SK-N-SH (cell line): ENCODE measurements around the gene DCLK1. TPM values are rescaled to one million over a fixed set of nuclear protein-coding genes. Genes with fewer than 3 reads are reported as not detected.
A peak's percentile ranks its signal among the peaks of the same experiment; 100 is the strongest.

Source experiments
- CTCF ChIA-PET: fragments of 300-600, 350-600 bp; formaldehyde crosslinking; extraction: SDS; loops from one replicate; lab custom pipeline; 2021; lab: Yijun Ruan, JAX
- POLR2A ChIA-PET: fragments of 350-600 bp; sonication (Branson Sonifier 250); formaldehyde crosslinking; extraction: SDS; loops from one replicate; lab custom pipeline; 2020; ENCODE audit warnings: antibody characterized with exemption, inconsistent platforms; lab: Yijun Ruan, JAX
- DNase-seq: peaks from one replicate; pipeline ENCODE4 v3.0.0; 2012
- H2AFZ ChIP-seq: fragments of 200-600 bp; sonication (generic); 2 replicates; pipeline ENCODE4 v1.8.1; 2016; ENCODE audit warnings: antibody characterized with exemption, mild to moderate bottlenecking, low read depth
- H3F3A ChIP-seq: fragments of 200-600 bp; sonication (generic); replicated peaks from 2 replicates; pipeline ENCODE3; 2016; ENCODE audit warnings: antibody characterized with exemption, mild to moderate bottlenecking; ENCODE audit not compliant: insufficient read depth
- H3K27ac ChIP-seq, 2 experiments: fragments of 200-500 bp in 1 of 2; fragments of 200-600 bp in 1 of 2; sonication (Bioruptor generic) in 1 of 2; sonication (generic), shearing (Covaris generic) in 1 of 2; 2 replicates each; pipeline versions ENCODE4 v1.5.1 to v1.6.1; 2014 to 2016; ENCODE audit warnings: low read depth in 2 of 2, inconsistent platforms in 1 of 2, low read length in 1 of 2, mild to moderate bottlenecking in 1 of 2, mixed read lengths in 1 of 2
- H3K27me3 ChIP-seq: fragments of 200-600 bp; sonication (generic), shearing (Covaris generic); 2 replicates; pipeline ENCODE4 v1.6.1; 2016; ENCODE audit warnings: mixed run types; ENCODE audit not compliant: insufficient read depth
- H3K36me3 ChIP-seq, 2 experiments: fragments of 200-500 bp in 1 of 2; fragments of 200-600 bp in 1 of 2; sonication (Bioruptor generic) in 1 of 2; sonication (generic) in 1 of 2; replicated peaks in 1 of 2; 2 replicates each; pipeline versions ENCODE3 to v1.5.1; 2014 to 2016; ENCODE audit warnings: low read length in 1 of 2, mild to moderate bottlenecking in 1 of 2; ENCODE audit not compliant: insufficient read depth in 2 of 2, control insufficient read depth in 1 of 2
- H3K4me1 ChIP-seq, 2 experiments: fragments of 200-500 bp in 1 of 2; fragments of 200-600 bp in 1 of 2; sonication (Bioruptor generic) in 1 of 2; sonication (generic), shearing (Covaris generic) in 1 of 2; 2 replicates each; pipeline versions ENCODE4 v1.5.1 to v1.6.1; 2014 to 2016; ENCODE audit warnings: low read depth in 1 of 2, low read length in 1 of 2, mixed run types in 1 of 2; ENCODE audit not compliant: insufficient read depth in 2 of 2, control insufficient read depth in 1 of 2
- H3K4me2 ChIP-seq: fragments of 200-600 bp; sonication (generic), shearing (Covaris generic); 2 replicates; pipeline ENCODE4 v1.6.1; 2017; ENCODE audit warnings: mixed run types
- H3K4me3 ChIP-seq, 2 experiments: fragments of 200-500 bp in 1 of 2; fragments of 200-600 bp in 1 of 2; sonication (Bioruptor generic) in 1 of 2; sonication (generic), shearing (Covaris generic) in 1 of 2; 2 replicates each; pipeline versions ENCODE4 v1.5.1 to v1.8.1; 2014 to 2016; ENCODE audit warnings: low read depth in 2 of 2, inconsistent platforms in 1 of 2, low read length in 1 of 2, mild to moderate bottlenecking in 1 of 2, mixed read lengths in 1 of 2, moderate library complexity in 1 of 2
- H3K79me2 ChIP-seq: fragments of 200-600 bp; sonication (generic); 2 replicates; pipeline ENCODE4 v1.8.1; 2017; ENCODE audit warnings: mild to moderate bottlenecking; ENCODE audit not compliant: insufficient read depth
- H3K9ac ChIP-seq: fragments of 200-600 bp; sonication (generic); 2 replicates; pipeline ENCODE4 v1.6.1; 2017; ENCODE audit warnings: mixed run types
- H3K9me2 ChIP-seq: fragments of 200-600 bp; sonication (generic); 2 replicates; pipeline ENCODE4 v1.6.1; 2017; ENCODE audit warnings: mixed run types
- H3K9me3 ChIP-seq: fragments of 200-600 bp; sonication (generic); 2 replicates; pipeline ENCODE4 v1.6.1; 2017; ENCODE audit warnings: mixed run types, mild to moderate bottlenecking, moderate library complexity
- H4K20me1 ChIP-seq: fragments of 200-600 bp; sonication (generic); 2 replicates; pipeline ENCODE4 v1.6.1; 2017; ENCODE audit warnings: mild to moderate bottlenecking, mixed run types; ENCODE audit not compliant: insufficient read depth
- CHD2 ChIP-seq: fragments of 150-350 bp; IDR thresholded peaks from 2 replicates; pipeline ENCODE4 v1.6.1; 2018; ENCODE audit warnings: low read length; ENCODE audit not compliant: partially characterized antibody
- ELF1 ChIP-seq: IDR thresholded peaks from 2 replicates; pipeline ENCODE4 v1.4.0; 2012
- FOSL2 ChIP-seq: IDR thresholded peaks from 2 replicates; pipeline ENCODE4 v1.4.0; 2012; ENCODE audit warnings: low read depth, mild to moderate bottlenecking, moderate library complexity, borderline replicate concordance
- FOXM1 ChIP-seq: IDR thresholded peaks from 2 replicates; pipeline ENCODE4 v1.4.0; 2012; ENCODE audit warnings: low read depth, mild to moderate bottlenecking
- GATA2 ChIP-seq: sonication (generic); formaldehyde crosslinking; IDR thresholded peaks from 2 replicates; pipeline ENCODE4 v1.5.0; 2020; ENCODE audit warnings: mild to moderate bottlenecking, missing genetic modification reagents
- NFIC ChIP-seq: IDR thresholded peaks from 2 replicates; pipeline ENCODE4 v1.4.0; 2012; ENCODE audit warnings: borderline replicate concordance
- PBX3 ChIP-seq: IDR thresholded peaks from 2 replicates; pipeline ENCODE4; 2012
- RFX5 ChIP-seq: IDR thresholded peaks from 2 replicates; pipeline ENCODE4 v1.6.1; 2012; ENCODE audit warnings: mild to moderate bottlenecking, improper control_type of control experiment, low read length
- RXRA ChIP-seq: IDR thresholded peaks from 2 replicates; pipeline ENCODE4 v1.4.0; 2012; ENCODE audit warnings: low read depth, mild to moderate bottlenecking, borderline replicate concordance
- SMC3 ChIP-seq: IDR thresholded peaks from 2 replicates; pipeline ENCODE4 v1.6.1; 2012; ENCODE audit warnings: low read depth, low read length, improper control_type of control experiment
- TCF12 ChIP-seq: IDR thresholded peaks from 2 replicates; pipeline ENCODE4 v1.4.0; 2012
- TEAD4 ChIP-seq: IDR thresholded peaks from 2 replicates; pipeline ENCODE4 v1.4.0; 2012; ENCODE audit warnings: mild to moderate bottlenecking, borderline replicate concordance; ENCODE audit not compliant: insufficient read depth
- USF1 ChIP-seq: IDR thresholded peaks from 2 replicates; pipeline ENCODE4 v1.4.0; 2012; ENCODE audit warnings: low read depth, borderline replicate concordance
- WGBS: methylation state at CpG from one replicate; pipeline ENCODE4 v1.1.6; 2017; ENCODE audit warnings: low lambda C conversion rate; 5-methylcytosine and 5-hydroxymethylcytosine counted together
- polyA plus RNA-seq, 3 experiments: library from polyadenylated mRNA; depleted of rRNA; stranded (reverse); fragments of >200 nt; gene quantifications; 2 replicates each; pipeline ENCODE4 v1.2.3, GENCODE V29; 2012
- TF ChIP-seq, protein P1 (sequence below): IDR thresholded peaks from 2 replicates; pipeline ENCODE4 v1.4.0; 2012; ENCODE audit warnings: low read depth

DCLK1 gene
- polyA plus RNA-seq, 1 of the 3 experiments (the other 2 are of a cell fraction), result 1.1 TPM

GRCh38 chr13:35927567-35928021 lies 203.6 kb downstream of the DCLK1 start (continued):
- no peak for TF ChIP-seq RFX5
- no peak for TF ChIP-seq SMC3
- peak; percentile 43; the same call in 1 of the 2 replicates for TF ChIP-seq PBX3
- no peak for TF ChIP-seq CHD2
- TF ChIP-seq RXRA, result peak; percentile 54; the same call in 1 of the 2 replicates
- TF ChIP-seq USF1, result peak; percentile 58; the same call in 1 of the 2 replicates
- peak; percentile 43; the same call in 1 of the 2 replicates for TF ChIP-seq NFIC
- TF ChIP-seq TCF12, result peak; percentile 81
- TF ChIP-seq FOSL2, result peak; percentile 70; the same call in 1 of the 2 replicates
- TF ChIP-seq, protein P1, sequence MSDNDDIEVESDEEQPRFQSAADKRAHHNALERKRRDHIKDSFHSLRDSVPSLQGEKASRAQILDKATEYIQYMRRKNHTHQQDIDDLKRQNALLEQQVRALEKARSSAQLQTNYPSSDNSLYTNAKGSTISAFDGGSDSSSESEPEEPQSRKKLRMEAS, result peak; percentile 19; the same call in 1 of the 2 replicates
- no peak for TF ChIP-seq ELF1
- no peak for TF ChIP-seq TEAD4

GRCh38 chr13:35926859-35927530 lies 204.2 kb downstream of the DCLK1 start:
- no peak for DNase-seq
- 0 out of 2 replicates have a peak, but pooled peaks cover 3% of the 10 kb centered on the region for H3K9me3 ChIP-seq
- no peaks in the 10 kb centered on the region for H3K9me2 ChIP-seq
- TF ChIP-seq GATA2 (CRISPR knock-in tag), result 0 out of 2 replicates have a peak, but pooled peaks have one; percentile 22
- TF ChIP-seq FOXM1, result no peak
- no peaks in the 10 kb centered on the region for H3K79me2 ChIP-seq
- no peak overlapping the region for H3K9ac ChIP-seq
- no peaks in the 10 kb centered on the region for H3K27me3 ChIP-seq
- ChIA-PET CTCF (interaction anchor here (1.0 to 1.5 kb wide), 2 partner anchors 15 to 27 kb away, joined by 3 to 5 read pairs; no protein-coding TSS in a partner anchor), POLR2A (no interaction called here)
- H3K4me1 ChIP-seq, result peaks cover 7 to 47% of the 10 kb centered on the region in 2 experiments; a peak in 3 of 4 replicates
- no peaks in the 10 kb centered on the region for H4K20me1 ChIP-seq
- no peaks in the 10 kb centered on the region for H3K36me3 ChIP-seq
- H3K4me2 ChIP-seq, result no peak overlapping the region; the same call in 1 of the 2 replicates
- peak overlapping the region; percentile 26 to 86; a peak in 2 of 4 replicates for H3K27ac ChIP-seq
- peaks cover 51% of the 10 kb centered on the region for H3F3A ChIP-seq
- 52% methylated on average over 2 of the region's 2 CpGs for WGBS
- no peak overlapping the region for H2AFZ ChIP-seq
- no peak overlapping the region for H3K4me3 ChIP-seq
